ENCODE measurements around the gene C5.

DNA sequence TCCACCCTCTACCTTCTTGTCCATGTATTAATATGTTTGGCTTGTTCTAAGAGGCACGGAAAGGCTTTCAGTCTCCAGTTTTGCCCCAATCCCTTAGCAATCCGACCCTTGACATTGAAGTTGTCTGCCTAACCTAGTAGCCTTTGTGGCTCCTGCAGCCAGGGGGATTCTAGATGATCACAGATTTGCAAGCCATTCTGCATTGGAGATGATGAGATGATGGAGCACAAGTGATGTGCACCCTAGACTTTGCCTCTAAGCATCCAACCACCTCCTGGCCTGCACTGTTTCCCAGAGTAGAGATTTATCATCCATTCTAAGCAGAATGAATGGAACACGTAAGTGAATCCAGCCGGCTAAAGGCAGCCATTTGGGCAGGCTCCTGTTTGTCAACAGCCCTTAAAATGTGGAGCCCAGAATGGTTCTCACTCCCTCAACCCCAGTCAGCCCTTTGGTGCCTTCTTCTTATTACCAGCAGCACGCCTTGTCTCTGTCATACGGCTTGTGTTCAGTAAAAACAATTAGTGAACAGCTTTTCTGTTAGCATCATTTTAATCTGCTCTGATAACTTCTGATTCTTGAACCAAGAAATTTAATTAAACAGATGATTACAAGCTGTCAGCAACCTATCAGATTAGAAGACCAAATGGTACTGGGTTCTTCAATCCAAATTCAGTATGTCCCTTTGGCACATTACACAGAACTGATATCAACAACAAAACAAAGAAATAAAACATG is 117.8 kb downstream of the C5 start:
- TF ChIP-seq YY1 (IDR thresholded peaks at IDR 0.05; ENCODE audit: low read depth) (no peak), USF1 (IDR thresholded peaks at IDR 0.05; ENCODE audit: borderline replicate concordance, low read depth) (no peak), CHD2 (IDR thresholded peaks at IDR 0.05; ENCODE audit: low read length, partially characterized antibody) (no peak), EP300 (IDR thresholded peaks at IDR 0.05; ENCODE audit: borderline replicate concordance in 1 of 2, low read depth in 1 of 2, low read length in 1 of 2) (peak in 1 of 2 experiments; percentile 62; a peak in 1 of 4 replicates), SMC3 (IDR thresholded peaks at IDR 0.05; ENCODE audit: low read depth, low read length) (no peak), GABPA (IDR thresholded peaks at IDR 0.05; ENCODE audit: low read depth) (no peak), RAD21 (IDR thresholded peaks at IDR 0.05; ENCODE audit: low read length) (no peak), TEAD4 (IDR thresholded peaks at IDR 0.05; ENCODE audit: borderline replicate concordance, insufficient read depth) (no peak), NFIC (IDR thresholded peaks at IDR 0.05; ENCODE audit: borderline replicate concordance) (no peak)
- TF ChIP-seq, protein P1, sequence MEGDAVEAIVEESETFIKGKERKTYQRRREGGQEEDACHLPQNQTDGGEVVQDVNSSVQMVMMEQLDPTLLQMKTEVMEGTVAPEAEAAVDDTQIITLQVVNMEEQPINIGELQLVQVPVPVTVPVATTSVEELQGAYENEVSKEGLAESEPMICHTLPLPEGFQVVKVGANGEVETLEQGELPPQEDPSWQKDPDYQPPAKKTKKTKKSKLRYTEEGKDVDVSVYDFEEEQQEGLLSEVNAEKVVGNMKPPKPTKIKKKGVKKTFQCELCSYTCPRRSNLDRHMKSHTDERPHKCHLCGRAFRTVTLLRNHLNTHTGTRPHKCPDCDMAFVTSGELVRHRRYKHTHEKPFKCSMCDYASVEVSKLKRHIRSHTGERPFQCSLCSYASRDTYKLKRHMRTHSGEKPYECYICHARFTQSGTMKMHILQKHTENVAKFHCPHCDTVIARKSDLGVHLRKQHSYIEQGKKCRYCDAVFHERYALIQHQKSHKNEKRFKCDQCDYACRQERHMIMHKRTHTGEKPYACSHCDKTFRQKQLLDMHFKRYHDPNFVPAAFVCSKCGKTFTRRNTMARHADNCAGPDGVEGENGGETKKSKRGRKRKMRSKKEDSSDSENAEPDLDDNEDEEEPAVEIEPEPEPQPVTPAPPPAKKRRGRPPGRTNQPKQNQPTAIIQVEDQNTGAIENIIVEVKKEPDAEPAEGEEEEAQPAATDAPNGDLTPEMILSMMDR (IDR thresholded peaks at IDR 0.05): no peak
- TF ChIP-seq, protein P2, sequence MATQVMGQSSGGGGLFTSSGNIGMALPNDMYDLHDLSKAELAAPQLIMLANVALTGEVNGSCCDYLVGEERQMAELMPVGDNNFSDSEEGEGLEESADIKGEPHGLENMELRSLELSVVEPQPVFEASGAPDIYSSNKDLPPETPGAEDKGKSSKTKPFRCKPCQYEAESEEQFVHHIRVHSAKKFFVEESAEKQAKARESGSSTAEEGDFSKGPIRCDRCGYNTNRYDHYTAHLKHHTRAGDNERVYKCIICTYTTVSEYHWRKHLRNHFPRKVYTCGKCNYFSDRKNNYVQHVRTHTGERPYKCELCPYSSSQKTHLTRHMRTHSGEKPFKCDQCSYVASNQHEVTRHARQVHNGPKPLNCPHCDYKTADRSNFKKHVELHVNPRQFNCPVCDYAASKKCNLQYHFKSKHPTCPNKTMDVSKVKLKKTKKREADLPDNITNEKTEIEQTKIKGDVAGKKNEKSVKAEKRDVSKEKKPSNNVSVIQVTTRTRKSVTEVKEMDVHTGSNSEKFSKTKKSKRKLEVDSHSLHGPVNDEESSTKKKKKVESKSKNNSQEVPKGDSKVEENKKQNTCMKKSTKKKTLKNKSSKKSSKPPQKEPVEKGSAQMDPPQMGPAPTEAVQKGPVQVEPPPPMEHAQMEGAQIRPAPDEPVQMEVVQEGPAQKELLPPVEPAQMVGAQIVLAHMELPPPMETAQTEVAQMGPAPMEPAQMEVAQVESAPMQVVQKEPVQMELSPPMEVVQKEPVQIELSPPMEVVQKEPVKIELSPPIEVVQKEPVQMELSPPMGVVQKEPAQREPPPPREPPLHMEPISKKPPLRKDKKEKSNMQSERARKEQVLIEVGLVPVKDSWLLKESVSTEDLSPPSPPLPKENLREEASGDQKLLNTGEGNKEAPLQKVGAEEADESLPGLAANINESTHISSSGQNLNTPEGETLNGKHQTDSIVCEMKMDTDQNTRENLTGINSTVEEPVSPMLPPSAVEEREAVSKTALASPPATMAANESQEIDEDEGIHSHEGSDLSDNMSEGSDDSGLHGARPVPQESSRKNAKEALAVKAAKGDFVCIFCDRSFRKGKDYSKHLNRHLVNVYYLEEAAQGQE (IDR thresholded peaks at IDR 0.05; ENCODE audit: low read depth, low read length): no peak

All from SK-N-SH (cell line).